ENCODE results near the gene CERS6.

CERS6 gene

DNA sequence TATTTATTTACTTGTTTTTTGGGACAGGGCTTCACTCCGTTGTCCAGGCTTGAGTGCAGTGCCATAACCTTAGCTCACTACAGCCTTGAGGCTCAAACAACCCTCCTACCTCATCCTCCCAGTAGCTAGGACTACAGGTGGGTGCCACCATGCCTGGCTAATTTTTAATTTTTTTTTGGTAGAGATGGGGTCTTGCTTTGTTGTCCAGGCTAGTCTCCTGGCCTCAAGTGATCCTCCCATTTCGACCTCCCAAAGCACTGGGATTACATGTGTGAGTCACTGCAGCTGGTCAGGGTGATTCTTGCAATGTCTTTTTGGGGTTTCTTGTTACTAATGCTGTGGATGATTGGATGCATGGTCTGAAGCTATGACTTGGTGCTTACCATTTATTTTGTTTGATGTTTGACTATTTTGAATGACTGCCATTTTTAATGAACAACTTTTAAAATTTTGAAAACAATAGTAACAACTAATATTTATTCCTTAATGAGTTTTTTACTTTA is 6.5 kb downstream of the CERS6 start:
- Mint-ChIP-seq H3K36me3 (ENCODE audit: insufficient read depth) (peaks cover 1% of the 10 kb centered on the region), H3K4me3 (no peak overlapping the region), H3K27ac (ENCODE audit: low read depth) (no peak overlapping the region), H3K9me3 (no peaks in the 10 kb centered on the region), H3K4me1 (peaks cover 16% of the 10 kb centered on the region), H3K27me3 (no peaks in the 10 kb centered on the region)
- DNase-seq (ENCODE audit: low spot score in 2 of 2) (no peak), ATAC-seq (replicated peaks; ENCODE audit: extremely low read depth, poor library complexity, severe bottlenecking) (no peak)

- Mint-ChIP-seq H3K9me3 (no peaks in the 10 kb centered on the region), H3K4me3 (no peak overlapping the region), H3K27me3 (no peaks in the 10 kb centered on the region), H3K27ac (ENCODE audit: low read depth) (no peak overlapping the region), H3K4me1 (peaks cover 23% of the 10 kb centered on the region), H3K36me3 (ENCODE audit: insufficient read depth) (peaks cover 1% of the 10 kb centered on the region)
- DNase-seq (ENCODE audit: low spot score in 2 of 2) = no peak
- ATAC-seq (replicated peaks; ENCODE audit: extremely low read depth, poor library complexity, severe bottlenecking) = no peak
Measured at GRCh38 chr2:168465594-168465993, 9.5 kb downstream of the CERS6 start.

- Mint-ChIP-seq H3K36me3 (ENCODE audit: insufficient read depth) (no peaks in the 10 kb centered on the region), H3K4me3 (no peak overlapping the region), H3K4me1 (peaks cover 23% of the 10 kb centered on the region), H3K27ac (ENCODE audit: low read depth) (no peak overlapping the region), H3K27me3 (no peaks in the 10 kb centered on the region), H3K9me3 (no peaks in the 10 kb centered on the region)
- no peak for DNase-seq (ENCODE audit: low spot score in 2 of 2)
- no peak for ATAC-seq (replicated peaks; ENCODE audit: extremely low read depth, poor library complexity, severe bottlenecking)
Measured at GRCh38 chr2:168466190-168466737, 10.2 kb downstream of the CERS6 start.

DNA sequence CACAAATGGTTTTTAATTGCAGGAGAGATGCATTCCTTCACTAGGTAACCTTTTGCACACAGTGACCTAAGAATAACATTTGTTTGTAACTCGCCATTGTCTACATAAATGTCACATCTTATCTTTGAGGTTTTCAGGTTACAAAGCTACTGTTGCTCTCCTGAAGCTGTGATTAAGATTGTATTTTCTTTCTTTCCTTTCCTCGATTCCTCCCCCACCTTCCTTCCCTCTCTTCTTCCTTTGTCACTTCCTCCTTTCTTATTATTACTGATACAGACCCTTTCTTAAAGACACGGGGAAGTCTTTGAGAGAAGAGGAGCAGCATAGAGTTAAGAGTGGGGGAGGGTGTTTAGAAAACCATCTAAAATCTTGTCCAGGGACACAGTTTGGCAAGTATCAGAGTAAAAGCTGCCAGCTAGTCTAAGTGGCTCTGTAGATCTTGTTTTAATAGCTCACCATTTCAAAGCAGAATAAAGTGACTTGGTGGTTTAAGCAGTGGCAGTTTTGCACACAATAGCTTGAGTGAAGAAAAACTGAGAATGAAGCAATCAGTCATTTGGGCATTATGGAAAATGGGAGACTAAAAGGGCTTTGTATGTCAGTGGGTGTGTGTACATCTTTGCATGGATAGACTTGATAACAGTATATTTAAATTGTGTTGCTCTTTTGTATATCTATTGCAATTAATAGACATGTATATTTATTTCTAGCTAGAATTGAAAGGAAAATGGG is 10.9 kb downstream of the CERS6 start:
- Mint-ChIP-seq H3K4me1 (peaks cover 23% of the 10 kb centered on the region), H3K4me3 (peak overlapping the region; percentile 0), H3K27ac (ENCODE audit: low read depth) (no peak overlapping the region), H3K36me3 (ENCODE audit: insufficient read depth) (no peaks in the 10 kb centered on the region), H3K27me3 (no peaks in the 10 kb centered on the region), H3K9me3 (no peaks in the 10 kb centered on the region)
- ATAC-seq (replicated peaks; ENCODE audit: extremely low read depth, poor library complexity, severe bottlenecking) = no peak
- no peak for DNase-seq (ENCODE audit: low spot score in 2 of 2)

DNA sequence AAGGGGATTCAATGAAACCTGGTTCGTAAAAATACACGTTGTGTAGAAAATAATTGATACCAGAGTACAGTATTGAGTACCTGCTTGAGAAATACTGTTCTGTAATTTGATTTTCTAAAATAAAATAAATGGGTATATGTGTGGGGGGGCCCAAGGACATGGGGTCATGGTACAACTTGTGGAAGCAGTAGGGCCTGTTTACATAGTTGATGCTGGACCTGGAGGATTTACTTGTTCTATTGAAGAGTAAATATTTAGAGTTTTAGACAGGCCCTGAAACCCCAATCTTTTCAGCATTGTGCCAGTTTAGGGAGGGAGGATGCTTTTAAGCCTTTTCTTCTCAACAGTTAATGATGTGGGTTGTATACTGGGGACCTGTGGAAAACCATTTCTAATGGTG is 11.7 kb downstream of the CERS6 start:
- H3K4me1 Mint-ChIP-seq = peaks cover 23% of the 10 kb centered on the region
- no peaks in the 10 kb centered on the region for H3K9me3 Mint-ChIP-seq
- H3K27ac Mint-ChIP-seq (ENCODE audit: low read depth) = no peak overlapping the region
- ATAC-seq (replicated peaks; ENCODE audit: extremely low read depth, poor library complexity, severe bottlenecking) = no peak
- H3K36me3 Mint-ChIP-seq (ENCODE audit: insufficient read depth) = no peaks in the 10 kb centered on the region
- no peaks in the 10 kb centered on the region for H3K27me3 Mint-ChIP-seq
- no peak for DNase-seq (ENCODE audit: low spot score in 2 of 2)
- no peak overlapping the region for H3K4me3 Mint-ChIP-seq

DNA sequence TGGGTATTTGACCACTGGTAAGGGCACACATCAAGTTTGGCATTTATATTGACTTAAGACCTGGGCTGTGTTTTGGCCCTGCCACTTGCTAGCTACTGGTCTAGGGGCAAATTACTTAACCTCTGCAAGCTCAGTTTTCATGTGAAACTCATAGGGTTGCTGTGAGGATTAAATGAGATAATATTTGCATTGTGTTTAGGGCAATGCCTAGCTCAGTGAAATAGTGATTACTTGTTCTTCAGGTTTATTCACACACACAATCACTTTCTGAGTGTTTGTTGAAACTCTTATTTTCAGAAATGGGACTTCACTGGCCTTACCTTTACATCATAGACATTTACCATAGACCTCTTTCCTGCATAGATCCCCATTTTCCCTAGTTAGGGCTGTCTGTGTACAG is 12.3 kb downstream of the CERS6 start:
- H3K27ac Mint-ChIP-seq (ENCODE audit: low read depth) = peak overlapping the region; percentile 70
- H3K4me3 Mint-ChIP-seq = no peak overlapping the region
- DNase-seq (ENCODE audit: low spot score in 2 of 2) = no peak
- H3K27me3 Mint-ChIP-seq = no peaks in the 10 kb centered on the region
- ATAC-seq (replicated peaks; ENCODE audit: extremely low read depth, poor library complexity, severe bottlenecking) = no peak
- H3K9me3 Mint-ChIP-seq = no peaks in the 10 kb centered on the region
- peaks cover 23% of the 10 kb centered on the region for H3K4me1 Mint-ChIP-seq
- no peaks in the 10 kb centered on the region for H3K36me3 Mint-ChIP-seq (ENCODE audit: insufficient read depth)

DNA sequence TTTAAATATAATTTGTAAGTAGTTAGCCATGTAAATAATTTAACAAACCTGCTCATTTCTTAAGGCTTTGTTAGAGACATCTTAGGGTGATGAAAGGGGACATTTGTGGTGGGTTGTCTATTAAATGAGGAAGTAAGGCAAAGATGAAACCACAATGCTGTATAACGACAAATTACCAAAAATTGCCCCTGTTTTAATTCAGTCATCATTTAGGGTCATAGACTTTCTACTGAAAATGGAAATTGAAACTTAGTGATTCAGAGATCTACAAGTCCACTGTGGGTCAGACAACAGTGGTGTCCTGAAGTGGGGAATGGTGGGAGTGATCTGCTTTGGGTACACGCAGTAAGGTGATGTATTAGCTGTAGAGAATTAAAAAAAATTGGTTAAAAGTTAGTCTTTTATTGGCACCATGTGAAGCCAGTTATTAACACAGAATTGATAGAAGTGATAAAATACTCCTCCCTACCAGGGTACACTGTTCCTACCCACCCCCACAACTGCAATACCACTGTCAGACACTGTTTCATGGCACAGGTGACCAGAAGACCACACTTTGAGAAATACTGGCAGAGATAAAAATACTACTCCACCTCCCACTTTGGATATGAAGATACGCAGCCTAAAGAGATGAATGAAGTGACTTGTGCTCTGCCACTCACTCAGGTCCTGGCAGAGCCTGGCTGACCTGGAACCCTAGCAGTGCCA is 13.4 kb downstream of the CERS6 start:
- no peak overlapping the region for H3K4me3 Mint-ChIP-seq
- H3K36me3 Mint-ChIP-seq (ENCODE audit: insufficient read depth) = no peaks in the 10 kb centered on the region
- H3K27ac Mint-ChIP-seq (ENCODE audit: low read depth) = no peak overlapping the region
- ATAC-seq (replicated peaks; ENCODE audit: extremely low read depth, poor library complexity, severe bottlenecking) (peak; percentile 14), DNase-seq (ENCODE audit: low spot score in 2 of 2) (no peak)
- no peaks in the 10 kb centered on the region for H3K27me3 Mint-ChIP-seq
- no peaks in the 10 kb centered on the region for H3K9me3 Mint-ChIP-seq
- peaks cover 23% of the 10 kb centered on the region for H3K4me1 Mint-ChIP-seq

- Mint-ChIP-seq H3K4me3 (no peak overlapping the region), H3K36me3 (ENCODE audit: insufficient read depth) (no peaks in the 10 kb centered on the region), H3K27me3 (no peaks in the 10 kb centered on the region), H3K9me3 (no peaks in the 10 kb centered on the region), H3K4me1 (peaks cover 23% of the 10 kb centered on the region), H3K27ac (ENCODE audit: low read depth) (no peak overlapping the region)
- DNase-seq (ENCODE audit: low spot score in 2 of 2) = no peak
- ATAC-seq (replicated peaks; ENCODE audit: extremely low read depth, poor library complexity, severe bottlenecking) = no peak
Measured at GRCh38 chr2:168470320-168471162, 14.5 kb downstream of the CERS6 start.

- Mint-ChIP-seq H3K4me3 (no peak overlapping the region), H3K4me1 (peaks cover 20% of the 10 kb centered on the region), H3K27me3 (no peaks in the 10 kb centered on the region), H3K36me3 (ENCODE audit: insufficient read depth) (no peaks in the 10 kb centered on the region), H3K9me3 (no peaks in the 10 kb centered on the region), H3K27ac (ENCODE audit: low read depth) (no peak overlapping the region)
- ATAC-seq (replicated peaks; ENCODE audit: extremely low read depth, poor library complexity, severe bottlenecking) (no peak), DNase-seq (ENCODE audit: low spot score in 2 of 2) (no peak)
Measured at GRCh38 chr2:168471163-168471475, 15.0 kb downstream of the CERS6 start.

DNA sequence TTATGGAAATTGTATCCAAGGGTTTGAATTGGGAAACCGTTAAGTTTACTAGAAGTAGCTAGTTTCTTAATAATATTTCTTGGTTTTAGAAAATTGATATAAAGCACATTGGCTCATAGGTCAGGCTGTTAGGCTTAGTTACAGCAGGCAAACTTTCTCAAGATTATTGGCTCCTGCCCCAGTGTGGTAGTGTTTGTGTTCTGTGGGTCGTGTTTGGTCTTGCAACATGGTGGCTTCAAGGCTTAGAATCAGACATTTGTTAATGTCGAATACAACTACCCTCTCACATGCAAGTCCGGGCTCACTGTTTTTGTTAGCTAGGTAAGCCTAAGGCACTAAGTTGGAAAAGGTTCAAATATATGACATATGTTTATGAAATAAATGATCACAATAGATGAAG is 19.6 kb downstream of the CERS6 start:
- no peaks in the 10 kb centered on the region for H3K4me1 Mint-ChIP-seq
- no peak overlapping the region for H3K27ac Mint-ChIP-seq (ENCODE audit: low read depth)
- no peaks in the 10 kb centered on the region for H3K36me3 Mint-ChIP-seq (ENCODE audit: insufficient read depth)
- H3K4me3 Mint-ChIP-seq = no peak overlapping the region
- H3K27me3 Mint-ChIP-seq = no peaks in the 10 kb centered on the region
- DNase-seq (ENCODE audit: low spot score in 2 of 2) (no peak), ATAC-seq (replicated peaks; ENCODE audit: extremely low read depth, poor library complexity, severe bottlenecking) (no peak)
- H3K9me3 Mint-ChIP-seq = no peaks in the 10 kb centered on the region

DNA sequence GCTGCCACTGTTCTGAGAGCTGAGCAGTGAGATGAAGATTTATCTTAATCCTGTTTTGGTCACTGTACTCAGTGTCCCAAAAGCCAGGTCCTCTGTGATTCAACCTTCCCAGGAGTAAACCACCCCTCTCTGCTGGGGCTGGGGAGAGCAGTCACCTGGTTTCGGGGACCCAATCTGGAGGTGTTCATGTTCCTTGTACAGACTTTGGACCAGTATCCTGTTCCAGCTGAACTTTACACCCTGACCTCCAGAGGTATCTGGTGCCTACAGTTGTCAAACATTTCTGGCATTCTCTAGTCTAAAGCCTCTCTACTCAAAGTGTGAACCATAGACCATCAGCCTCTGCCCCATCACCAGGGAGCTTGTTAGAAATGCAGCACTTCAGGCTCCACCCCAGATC is 22.1 kb downstream of the CERS6 start:
- Mint-ChIP-seq H3K4me3 (no peak overlapping the region), H3K4me1 (no peaks in the 10 kb centered on the region), H3K27me3 (no peaks in the 10 kb centered on the region), H3K36me3 (ENCODE audit: insufficient read depth) (no peaks in the 10 kb centered on the region), H3K9me3 (no peaks in the 10 kb centered on the region), H3K27ac (ENCODE audit: low read depth) (no peak overlapping the region)
- ATAC-seq (replicated peaks; ENCODE audit: extremely low read depth, poor library complexity, severe bottlenecking) (no peak), DNase-seq (ENCODE audit: low spot score in 2 of 2) (no peak)

DNA sequence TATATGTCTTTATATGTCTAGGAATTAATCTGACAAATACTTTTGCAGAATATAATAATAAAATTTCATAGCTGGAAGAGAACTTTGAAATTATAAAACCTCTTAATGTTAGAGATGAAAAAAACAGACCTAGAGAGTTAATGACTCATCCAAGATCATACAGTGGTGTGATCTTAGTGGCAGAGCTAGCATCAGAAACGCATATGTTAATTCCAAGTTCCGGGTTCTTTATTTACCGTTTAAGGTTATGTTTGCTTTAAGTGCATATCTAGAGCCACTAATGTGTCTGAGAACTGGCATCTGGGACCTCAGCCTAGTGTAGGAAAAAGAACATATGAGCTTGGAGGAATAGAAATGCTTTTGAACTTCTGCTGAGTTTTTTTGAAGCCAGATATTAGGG is 24.3 kb downstream of the CERS6 start:
- no peak overlapping the region for H3K4me3 Mint-ChIP-seq

More for the DNA sequence above, 24.3 kb downstream of the CERS6 start:
- H3K27me3 Mint-ChIP-seq = no peaks in the 10 kb centered on the region
- no peaks in the 10 kb centered on the region for H3K36me3 Mint-ChIP-seq (ENCODE audit: insufficient read depth)
- H3K9me3 Mint-ChIP-seq = no peaks in the 10 kb centered on the region
- no peak overlapping the region for H3K27ac Mint-ChIP-seq (ENCODE audit: low read depth)
- DNase-seq (ENCODE audit: low spot score in 2 of 2) = no peak
- no peaks in the 10 kb centered on the region for H3K4me1 Mint-ChIP-seq
- no peak for ATAC-seq (replicated peaks; ENCODE audit: extremely low read depth, poor library complexity, severe bottlenecking)

Measured in central memory CD8-positive, alpha-beta T cell (primary cell).